Astrocyte (in vitro differentiated cells and primary cell): ENCODE data around the gene METTL16. TPM values are rescaled to one million over a fixed set of nuclear protein-coding genes. Genes with fewer than 3 reads are reported as not detected.

Experiments used
- DNase-seq: peaks from one replicate; pipeline ENCODE4 v3.0.0-alpha.2; 2010; ENCODE audit warnings: low read depth
- FAIRE-seq: peaks from 2 replicates; lab custom pipeline; 2011; peaks lifted over from hg19 to GRCh38; lab: Jason Lieb, UNC
- H2AFZ ChIP-seq: 2 replicates; pipeline ENCODE4 v1.6.0; 2012; ENCODE audit warnings: low read depth, low read length, inconsistent platforms
- H3K27ac ChIP-seq: 2 replicates; pipeline ENCODE4 v1.5.1; 2011; ENCODE audit warnings: low read depth, low read length, inconsistent platforms
- H3K27me3 ChIP-seq: 2 replicates; pipeline ENCODE4 v1.6.0; 2011; ENCODE audit warnings: low read length, inconsistent platforms; ENCODE audit not compliant: insufficient read depth
- H3K36me3 ChIP-seq: 2 replicates; pipeline ENCODE4 v1.5.1; 2011; ENCODE audit warnings: low read length, inconsistent platforms; ENCODE audit not compliant: insufficient read depth
- H3K4me1 ChIP-seq: 2 replicates; pipeline ENCODE4 v1.5.1; 2011; ENCODE audit warnings: low read length, inconsistent platforms; ENCODE audit not compliant: insufficient read depth
- H3K4me2 ChIP-seq: 2 replicates; pipeline ENCODE4 v1.6.0; 2012; ENCODE audit warnings: low read length, inconsistent platforms
- H3K4me3 ChIP-seq: 2 replicates; pipeline ENCODE4 v1.5.1; 2011; ENCODE audit warnings: low read depth, mild to moderate bottlenecking, low read length, inconsistent platforms; ENCODE audit not compliant: insufficient read depth
- H3K79me2 ChIP-seq: 2 replicates; pipeline ENCODE4 v1.6.0; 2012; ENCODE audit warnings: mild to moderate bottlenecking, low read length, inconsistent platforms; ENCODE audit not compliant: insufficient read depth
- H3K9ac ChIP-seq: 2 replicates; pipeline ENCODE4 v1.6.0; 2012; ENCODE audit warnings: mild to moderate bottlenecking, low read length, inconsistent platforms
- H3K9me3 ChIP-seq: 2 replicates; pipeline ENCODE4 v1.5.1; 2012; ENCODE audit warnings: low read depth, mild to moderate bottlenecking, low read length, inconsistent platforms; ENCODE audit not compliant: insufficient read depth
- H4K20me1 ChIP-seq: 2 replicates; pipeline ENCODE4 v1.6.0; 2012; ENCODE audit warnings: low read length, inconsistent platforms; ENCODE audit not compliant: insufficient read depth
- H3K27ac Mint-ChIP-seq: one replicate; pipeline ENCODE4 v1.8.0; 2021; ENCODE audit warnings: mild to moderate bottlenecking, mixed read lengths; ENCODE audit not compliant: unreplicated experiment
- H3K27me3 Mint-ChIP-seq: one replicate; pipeline ENCODE4 v1.8.0; 2021; ENCODE audit warnings: low read depth, mixed read lengths; ENCODE audit not compliant: unreplicated experiment
- H3K36me3 Mint-ChIP-seq: one replicate; pipeline ENCODE4 v1.8.0; 2021; ENCODE audit warnings: low read depth, mixed read lengths; ENCODE audit not compliant: unreplicated experiment
- H3K4me1 Mint-ChIP-seq: one replicate; pipeline ENCODE4 v1.8.0; 2021; ENCODE audit warnings: low read depth, mixed read lengths; ENCODE audit not compliant: unreplicated experiment
- H3K4me3 Mint-ChIP-seq: one replicate; pipeline ENCODE4 v1.8.0; 2021; ENCODE audit warnings: mild to moderate bottlenecking, moderate library complexity, mixed read lengths; ENCODE audit not compliant: unreplicated experiment
- H3K9me3 Mint-ChIP-seq: one replicate; pipeline ENCODE4 v1.8.0; 2021; ENCODE audit warnings: mild to moderate bottlenecking, mixed read lengths; ENCODE audit not compliant: unreplicated experiment
- CTCF ChIP-seq: IDR thresholded peaks from 2 replicates; pipeline ENCODE4 v1.5.1; 2011; ENCODE audit warnings: low read depth, mild to moderate bottlenecking, inconsistent platforms, low read length, moderate library complexity; ENCODE audit not compliant: insufficient read depth
- EZH2 ChIP-seq: IDR thresholded peaks from 2 replicates; pipeline ENCODE4 v1.6.1; 2012; ENCODE audit warnings: mild to moderate bottlenecking, low read length, inconsistent platforms; ENCODE audit not compliant: insufficient read depth
- total RNA-seq: library from RNA; stranded (reverse); gene quantifications from 2 replicates; pipeline ENCODE4 v1.2.1, GENCODE V29; 2021

The METTL16 gene
- total RNA-seq, 1 donor from 2014 or later: 28.4 TPM

- H3K36me3 ChIP-seq: peaks cover 5% of the 10 kb centered on the region
- H3K79me2 ChIP-seq: no peaks in the 10 kb centered on the region
- H3K9ac ChIP-seq: no peak overlapping the region
- no peaks in the 10 kb centered on the region for H3K27me3 ChIP-seq
- no peaks in the 10 kb centered on the region for H3K9me3 ChIP-seq
- Mint-ChIP-seq H3K4me1 (peaks cover 2% of the 10 kb centered on the region), H3K27me3 (no peaks in the 10 kb centered on the region), H3K27ac (no peak overlapping the region), H3K36me3 (peaks cover 8% of the 10 kb centered on the region), H3K4me3 (no peak overlapping the region), H3K9me3 (no peaks in the 10 kb centered on the region)
- no peak for DNase-seq
- H3K4me1 ChIP-seq: peaks cover 5% of the 10 kb centered on the region
- H3K27ac ChIP-seq: no peak overlapping the region
- no peak for FAIRE-seq
- TF ChIP-seq EZH2: no peak
- TF ChIP-seq CTCF: no peak
- H4K20me1 ChIP-seq: no peaks in the 10 kb centered on the region
- no peak overlapping the region for H2AFZ ChIP-seq
- no peak overlapping the region for H3K4me3 ChIP-seq
- no peak overlapping the region for H3K4me2 ChIP-seq
Observed at GRCh38 chr17:2419486-2419885, 92.2 kb downstream of the METTL16 start.

GRCh38 chr17:2418572-2418971, 93.1 kb downstream of the METTL16 start:
- H3K9me3 ChIP-seq: no peaks in the 10 kb centered on the region
- Mint-ChIP-seq H3K27ac (peak overlapping the region; percentile 84), H3K4me3 (no peak overlapping the region), H3K27me3 (no peaks in the 10 kb centered on the region), H3K4me1 (peaks cover 2% of the 10 kb centered on the region), H3K36me3 (peaks cover 12% of the 10 kb centered on the region), H3K9me3 (no peaks in the 10 kb centered on the region)
- H3K4me3 ChIP-seq: no peak overlapping the region
- no peak overlapping the region for H3K4me2 ChIP-seq
- no peak for TF ChIP-seq CTCF
- TF ChIP-seq EZH2: no peak
- FAIRE-seq (no peak), DNase-seq (no peak)
- peaks cover 8% of the 10 kb centered on the region for H3K36me3 ChIP-seq
- no peaks in the 10 kb centered on the region for H4K20me1 ChIP-seq
- H3K9ac ChIP-seq: no peak overlapping the region
- H3K79me2 ChIP-seq: no peaks in the 10 kb centered on the region
- H3K4me1 ChIP-seq: peaks cover 5% of the 10 kb centered on the region
- no peaks in the 10 kb centered on the region for H3K27me3 ChIP-seq
- H2AFZ ChIP-seq: no peak overlapping the region
- H3K27ac ChIP-seq: no peak overlapping the region

- no peaks in the 10 kb centered on the region for H3K27me3 ChIP-seq
- H2AFZ ChIP-seq: no peak overlapping the region
- peak overlapping the region; percentile 23 for H3K27ac Mint-ChIP-seq
- no peaks in the 10 kb centered on the region for H4K20me1 ChIP-seq
- no peak overlapping the region for H3K4me2 ChIP-seq
- DNase-seq (peak; percentile 55), FAIRE-seq (peak; percentile 47)
- no peak overlapping the region for H3K4me3 ChIP-seq
- H3K9me3 Mint-ChIP-seq: no peaks in the 10 kb centered on the region
- peak overlapping the region; percentile 15 for H3K9ac ChIP-seq
- TF ChIP-seq EZH2 (no peak), CTCF (peak; percentile 99)
- H3K36me3 ChIP-seq: peaks cover 10% of the 10 kb centered on the region
- no peaks in the 10 kb centered on the region for H3K79me2 ChIP-seq
- H3K4me1 ChIP-seq: peaks cover 10% of the 10 kb centered on the region
- no peaks in the 10 kb centered on the region for H3K9me3 ChIP-seq
- H3K27me3 Mint-ChIP-seq: no peaks in the 10 kb centered on the region
- H3K27ac ChIP-seq: no peak overlapping the region
- H3K4me3 Mint-ChIP-seq: peak overlapping the region; percentile 34
- H3K4me1 Mint-ChIP-seq: no peaks in the 10 kb centered on the region
- peaks cover 12% of the 10 kb centered on the region for H3K36me3 Mint-ChIP-seq
Observed at GRCh38 chr17:2416010-2416734, 95.5 kb downstream of the METTL16 start.
